Measurements from ENCODE around the gene IST1.

The IST1 gene

DNA sequence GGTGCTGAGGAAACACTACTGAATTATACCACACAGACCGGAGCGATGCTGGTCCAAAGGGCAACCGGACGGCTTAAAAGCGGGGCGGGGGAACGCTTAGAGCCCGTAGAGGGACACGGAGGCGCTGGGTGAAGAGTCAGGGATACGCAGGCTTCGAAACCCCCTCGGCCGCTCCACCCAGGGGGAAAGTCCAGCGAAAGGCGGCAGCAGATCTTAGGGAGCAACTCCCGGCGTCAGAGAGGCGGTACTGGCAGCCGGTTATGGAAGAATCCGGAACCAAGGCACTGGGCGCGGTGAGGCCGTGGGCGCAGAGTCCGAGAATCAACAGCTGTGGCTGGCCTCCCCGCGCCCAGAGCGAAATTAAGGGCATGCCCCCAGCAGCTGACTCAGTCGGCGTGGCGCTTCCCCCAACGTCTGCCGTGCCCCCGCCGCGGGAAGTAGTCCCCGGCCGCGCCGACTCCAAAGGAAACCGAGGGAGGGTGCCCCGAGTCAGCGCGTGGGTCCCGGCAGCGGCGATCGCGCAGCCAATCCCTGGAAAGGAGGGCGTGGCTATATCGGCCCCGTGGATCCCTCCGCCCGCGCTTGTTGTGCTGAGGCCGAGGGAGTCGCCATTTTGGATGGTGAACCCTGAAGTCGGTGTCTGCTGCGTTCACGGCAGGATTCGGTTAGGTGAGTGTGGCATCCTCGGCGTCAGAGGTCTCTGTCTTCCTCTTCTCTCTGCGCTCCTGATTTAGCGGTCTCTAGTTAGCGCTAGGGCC, at the start of gene IST1:
Gene IST1, plus strand, starts transcription at position 611 of the 758 bp plus-strand sequence. CDS start 20,110 bp downstream, outside the sequence.
- Histone ChIP-seq H3K36me3 (ENCODE audit: control insufficient read depth, insufficient read depth, low read length, severe bottlenecking) (no peaks in the 10 kb centered on the region), H3K4me3 (ENCODE audit: low read length) (peak within 1 kb of the TSS; percentile 97), H3K9me3 (ENCODE audit: control insufficient read depth, low read length) (no peaks in the 10 kb centered on the region), H3K9ac (ENCODE audit: low read length) (peak within 1 kb of the TSS; percentile 99), H3K4me1 (ENCODE audit: control insufficient read depth, insufficient read depth, low read length) (peaks cover 23% of the 10 kb centered on the region), H3K27me3 (replicated peaks; ENCODE audit: control insufficient read depth, insufficient read depth, low read length) (no peaks in the 10 kb centered on the region)
- DNase-seq (ENCODE audit: low read depth): peak; percentile 100

DNA sequence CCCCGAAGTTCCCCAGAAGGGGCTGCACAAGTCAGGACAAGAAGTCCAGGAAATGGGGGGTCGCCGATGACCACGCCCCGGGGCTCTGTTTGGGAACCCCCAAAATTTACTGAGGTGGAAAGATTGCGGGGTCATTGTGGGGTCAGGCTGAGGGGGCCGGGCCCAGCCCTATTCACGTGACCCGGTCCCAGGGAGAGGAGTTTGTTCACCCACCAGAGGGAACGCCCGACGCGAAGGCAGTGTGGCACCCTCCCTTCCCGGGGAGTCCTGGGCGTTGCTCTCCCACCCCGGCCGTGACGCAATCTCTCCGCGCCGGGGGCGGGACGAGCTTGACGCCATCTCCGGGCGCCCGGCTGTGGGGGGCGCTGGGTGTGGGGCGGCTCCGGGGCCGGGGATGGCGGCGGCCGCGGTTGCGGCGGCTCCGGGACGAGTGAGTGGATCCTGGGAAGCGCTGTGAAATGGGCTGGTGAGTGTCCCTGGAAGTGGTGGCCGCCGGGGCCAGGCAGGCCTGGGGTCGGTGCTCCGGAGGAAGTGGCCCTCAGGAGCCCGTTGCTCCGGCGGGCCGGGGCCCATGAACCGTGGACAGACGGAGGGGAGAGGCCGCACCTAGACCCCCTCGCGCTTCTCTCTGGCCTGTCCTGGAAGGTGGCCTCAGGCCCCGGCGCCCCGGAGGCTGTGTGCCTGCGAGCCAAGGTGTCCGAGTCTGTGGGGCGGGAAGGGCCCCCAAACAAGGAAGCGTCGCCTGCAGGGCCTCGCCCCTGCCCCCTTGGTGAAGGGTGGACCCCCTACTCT, 49.5 kb upstream of the IST1 start, which contains the start of gene ATXN1L:
Gene ATXN1L, plus strand, starts transcription at position 338 of the 792 bp plus-strand sequence. CDS start 3,765 bp downstream, outside the sequence.
- H3K27me3 ChIP-seq (replicated peaks; ENCODE audit: control insufficient read depth, insufficient read depth, low read length): no peaks in the 10 kb centered on the region
- H3K4me1 ChIP-seq (ENCODE audit: control insufficient read depth, insufficient read depth, low read length): peaks cover 20% of the 10 kb centered on the region
- peak; percentile 97 for DNase-seq (ENCODE audit: low read depth)
- peaks cover 31% of the 10 kb centered on the region for H3K36me3 ChIP-seq (ENCODE audit: control insufficient read depth, insufficient read depth, low read length, severe bottlenecking)
- H3K9ac ChIP-seq (ENCODE audit: low read length): peak within 1 kb of the TSS; percentile 96
- H3K4me3 ChIP-seq (ENCODE audit: low read length): peak within 1 kb of the TSS; percentile 86
- H3K9me3 ChIP-seq (ENCODE audit: control insufficient read depth, low read length): no peaks in the 10 kb centered on the region

DNA sequence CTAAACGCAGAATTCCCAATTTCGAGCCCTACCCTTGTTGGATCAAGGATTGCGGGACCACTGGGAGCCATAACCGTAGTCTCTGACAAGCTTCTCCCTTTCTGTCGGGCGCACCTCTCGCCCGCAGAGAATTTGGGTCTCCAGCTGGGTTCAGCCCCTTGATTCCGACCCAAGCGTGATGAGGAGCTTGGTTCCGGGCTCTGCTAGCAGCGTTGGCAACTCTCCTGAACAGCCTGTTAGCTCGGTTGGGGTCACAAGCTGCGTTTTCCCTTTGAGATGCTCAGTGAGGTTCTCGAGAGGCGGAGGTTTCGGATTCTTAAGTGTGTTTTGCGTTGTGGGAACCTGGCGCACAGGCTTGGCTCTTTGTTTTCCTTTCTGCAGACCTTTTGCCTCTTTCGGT, 48.9 kb upstream of the IST1 start:
- peak; percentile 61 for DNase-seq (ENCODE audit: low read depth)
- peak overlapping the region; percentile 96 for H3K9ac ChIP-seq (ENCODE audit: low read length)
- no peaks in the 10 kb centered on the region for H3K27me3 ChIP-seq (replicated peaks; ENCODE audit: control insufficient read depth, insufficient read depth, low read length)

GRCh38 chr16:71847096-71847495, 48.2 kb upstream of the IST1 start:
- no peak for DNase-seq (ENCODE audit: low read depth)
- Histone ChIP-seq H3K9ac (ENCODE audit: low read length) (peak overlapping the region; percentile 96), H3K27me3 (replicated peaks; ENCODE audit: control insufficient read depth, insufficient read depth, low read length) (no peaks in the 10 kb centered on the region), H3K4me1 (ENCODE audit: control insufficient read depth, insufficient read depth, low read length) (peaks cover 33% of the 10 kb centered on the region), H3K36me3 (ENCODE audit: control insufficient read depth, insufficient read depth, low read length, severe bottlenecking) (peaks cover 33% of the 10 kb centered on the region), H3K4me3 (ENCODE audit: low read length) (peak overlapping the region; percentile 86), H3K9me3 (ENCODE audit: control insufficient read depth, low read length) (no peaks in the 10 kb centered on the region)

More for the DNA sequence above, 48.9 kb upstream of the IST1 start:
- H3K4me3 ChIP-seq (ENCODE audit: low read length): peak overlapping the region; percentile 86
- peaks cover 26% of the 10 kb centered on the region for H3K4me1 ChIP-seq (ENCODE audit: control insufficient read depth, insufficient read depth, low read length)
- peaks cover 33% of the 10 kb centered on the region for H3K36me3 ChIP-seq (ENCODE audit: control insufficient read depth, insufficient read depth, low read length, severe bottlenecking)
- no peaks in the 10 kb centered on the region for H3K9me3 ChIP-seq (ENCODE audit: control insufficient read depth, low read length)

DNA sequence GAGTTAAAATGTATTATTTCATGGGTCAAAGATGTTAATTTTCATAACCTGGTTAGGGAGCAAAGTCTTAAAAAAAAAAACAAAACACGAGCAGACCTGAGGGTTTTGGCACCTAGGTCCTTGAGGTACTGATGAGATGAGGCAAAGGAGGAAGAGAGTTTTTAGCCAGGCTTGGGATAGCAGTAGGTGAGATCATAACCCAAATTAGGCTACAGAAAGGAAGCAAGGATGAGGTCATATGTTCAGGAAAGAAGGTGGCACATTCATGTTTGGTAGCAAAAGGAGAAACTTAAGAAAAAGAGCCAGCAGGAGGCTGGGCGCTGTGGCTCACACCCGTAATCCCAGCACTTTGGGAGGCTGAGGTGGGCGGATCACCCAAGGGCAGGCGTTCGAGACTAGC, 46.7 kb upstream of the IST1 start:
- DNase-seq (ENCODE audit: low read depth): no peak
- H3K9me3 ChIP-seq (ENCODE audit: control insufficient read depth, low read length): no peaks in the 10 kb centered on the region
- no peak overlapping the region for H3K9ac ChIP-seq (ENCODE audit: low read length)
- H3K4me3 ChIP-seq (ENCODE audit: low read length): no peak overlapping the region
- H3K4me1 ChIP-seq (ENCODE audit: control insufficient read depth, insufficient read depth, low read length): peaks cover 42% of the 10 kb centered on the region
- H3K27me3 ChIP-seq (replicated peaks; ENCODE audit: control insufficient read depth, insufficient read depth, low read length): no peaks in the 10 kb centered on the region
- H3K36me3 ChIP-seq (ENCODE audit: control insufficient read depth, insufficient read depth, low read length, severe bottlenecking): peaks cover 33% of the 10 kb centered on the region

GRCh38 chr16:71851746-71852145, 43.6 kb upstream of the IST1 start:
- H3K4me1 ChIP-seq (ENCODE audit: control insufficient read depth, insufficient read depth, low read length): peaks cover 48% of the 10 kb centered on the region
- DNase-seq (ENCODE audit: low read depth): no peak
- H3K36me3 ChIP-seq (ENCODE audit: control insufficient read depth, insufficient read depth, low read length, severe bottlenecking): peaks cover 33% of the 10 kb centered on the region

GRCh38 chr16:71852158-71852557, 43.2 kb upstream of the IST1 start:
- Histone ChIP-seq H3K36me3 (ENCODE audit: control insufficient read depth, insufficient read depth, low read length, severe bottlenecking) (peaks cover 34% of the 10 kb centered on the region), H3K4me1 (ENCODE audit: control insufficient read depth, insufficient read depth, low read length) (peaks cover 44% of the 10 kb centered on the region), H3K27me3 (replicated peaks; ENCODE audit: control insufficient read depth, insufficient read depth, low read length) (no peaks in the 10 kb centered on the region), H3K4me3 (ENCODE audit: low read length) (peak overlapping the region; percentile 29), H3K9ac (ENCODE audit: low read length) (peak overlapping the region; percentile 74), H3K9me3 (ENCODE audit: control insufficient read depth, low read length) (no peaks in the 10 kb centered on the region)
- no peak for DNase-seq (ENCODE audit: low read depth)

More at GRCh38 chr16:71851746-71852145, 43.6 kb upstream of the IST1 start:
- H3K27me3 ChIP-seq (replicated peaks; ENCODE audit: control insufficient read depth, insufficient read depth, low read length): no peaks in the 10 kb centered on the region
- peak overlapping the region; percentile 74 for H3K9ac ChIP-seq (ENCODE audit: low read length)
- no peaks in the 10 kb centered on the region for H3K9me3 ChIP-seq (ENCODE audit: control insufficient read depth, low read length)
- peak overlapping the region; percentile 29 for H3K4me3 ChIP-seq (ENCODE audit: low read length)

DNA sequence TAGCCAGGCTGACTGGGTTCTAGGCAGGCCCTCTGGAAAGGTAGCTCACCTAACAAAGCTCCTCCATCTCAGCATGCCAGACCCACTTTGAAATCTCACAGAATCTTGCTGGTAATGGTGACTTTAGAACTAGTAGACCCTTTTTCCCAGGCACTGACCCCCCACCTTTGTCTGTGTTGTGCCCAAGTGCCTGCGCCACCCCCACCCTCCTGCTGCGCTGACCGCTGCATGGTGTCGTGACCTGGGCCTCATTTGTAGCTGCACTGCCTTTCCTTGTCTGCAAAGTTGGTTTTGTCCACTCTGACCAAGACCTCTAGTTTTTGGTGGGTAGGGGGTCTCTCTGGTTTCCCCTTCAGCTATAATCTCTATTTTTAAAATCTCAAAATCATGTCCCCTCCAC, 42.8 kb upstream of the IST1 start:
- Histone ChIP-seq H3K9ac (ENCODE audit: low read length) (peak overlapping the region; percentile 74), H3K36me3 (ENCODE audit: control insufficient read depth, insufficient read depth, low read length, severe bottlenecking) (peaks cover 37% of the 10 kb centered on the region), H3K4me1 (ENCODE audit: control insufficient read depth, insufficient read depth, low read length) (peaks cover 41% of the 10 kb centered on the region), H3K9me3 (ENCODE audit: control insufficient read depth, low read length) (no peaks in the 10 kb centered on the region), H3K27me3 (replicated peaks; ENCODE audit: control insufficient read depth, insufficient read depth, low read length) (no peaks in the 10 kb centered on the region), H3K4me3 (ENCODE audit: low read length) (no peak overlapping the region)
- DNase-seq (ENCODE audit: low read depth): no peak

DNA sequence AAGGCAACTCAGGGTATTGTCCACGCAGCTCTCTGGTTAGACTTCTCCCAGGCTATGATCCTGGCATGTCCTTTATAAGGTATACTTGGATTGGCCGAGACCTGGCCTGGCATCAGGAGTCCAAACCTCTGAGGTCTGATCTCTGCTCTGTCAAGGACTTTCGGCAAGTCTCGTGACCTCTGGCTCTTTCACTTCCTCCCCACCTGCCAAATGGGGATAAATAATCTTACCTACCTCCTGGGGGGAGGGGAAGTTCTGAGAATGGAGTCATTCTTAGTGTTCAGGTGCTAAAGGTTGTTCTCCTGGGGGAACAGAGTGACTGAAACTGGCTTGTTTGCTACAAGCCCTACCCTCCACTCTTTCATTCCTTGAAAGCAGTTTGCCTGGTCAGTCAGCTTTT, 41.9 kb upstream of the IST1 start:
- peaks cover 31% of the 10 kb centered on the region for H3K36me3 ChIP-seq (ENCODE audit: control insufficient read depth, insufficient read depth, low read length, severe bottlenecking)
- DNase-seq (ENCODE audit: low read depth): no peak
- no peaks in the 10 kb centered on the region for H3K27me3 ChIP-seq (replicated peaks; ENCODE audit: control insufficient read depth, insufficient read depth, low read length)
- H3K4me3 ChIP-seq (ENCODE audit: low read length): no peak overlapping the region
- H3K9ac ChIP-seq (ENCODE audit: low read length): no peak overlapping the region
- H3K9me3 ChIP-seq (ENCODE audit: control insufficient read depth, low read length): no peaks in the 10 kb centered on the region
- H3K4me1 ChIP-seq (ENCODE audit: control insufficient read depth, insufficient read depth, low read length): peaks cover 39% of the 10 kb centered on the region

GRCh38 chr16:71854369-71854948, 40.9 kb upstream of the IST1 start:
- DNase-seq (ENCODE audit: low read depth): no peak
- Histone ChIP-seq H3K9ac (ENCODE audit: low read length) (no peak overlapping the region), H3K9me3 (ENCODE audit: control insufficient read depth, low read length) (no peaks in the 10 kb centered on the region), H3K4me3 (ENCODE audit: low read length) (no peak overlapping the region), H3K36me3 (ENCODE audit: control insufficient read depth, insufficient read depth, low read length, severe bottlenecking) (peaks cover 28% of the 10 kb centered on the region), H3K4me1 (ENCODE audit: control insufficient read depth, insufficient read depth, low read length) (peaks cover 48% of the 10 kb centered on the region), H3K27me3 (replicated peaks; ENCODE audit: control insufficient read depth, insufficient read depth, low read length) (no peaks in the 10 kb centered on the region)

All from adipocyte (in vitro differentiated cells).